GM10266 (cell line): Measurements from ENCODE around the gene UBE2B.
"Not testable (repeated sequence)": the region's sequence is repeated elsewhere in the genome, so short reads cannot be mapped to it uniquely, and the experiment has no call there.

Source experiments
- DNase-seq: peaks from one replicate; pipeline ENCODE4 v3.0.0; 2012; ENCODE audit errors: extremely low spot score
- TF ChIP-seq, protein P1 (sequence below): IDR thresholded peaks from 2 replicates; pipeline ENCODE4 v1.5.1; 2012; ENCODE audit warnings: mild to moderate bottlenecking, low read depth; ENCODE audit not compliant: control insufficient read depth, insufficient read depth; ENCODE audit errors: missing control alignments

Gene UBE2B

DNA sequence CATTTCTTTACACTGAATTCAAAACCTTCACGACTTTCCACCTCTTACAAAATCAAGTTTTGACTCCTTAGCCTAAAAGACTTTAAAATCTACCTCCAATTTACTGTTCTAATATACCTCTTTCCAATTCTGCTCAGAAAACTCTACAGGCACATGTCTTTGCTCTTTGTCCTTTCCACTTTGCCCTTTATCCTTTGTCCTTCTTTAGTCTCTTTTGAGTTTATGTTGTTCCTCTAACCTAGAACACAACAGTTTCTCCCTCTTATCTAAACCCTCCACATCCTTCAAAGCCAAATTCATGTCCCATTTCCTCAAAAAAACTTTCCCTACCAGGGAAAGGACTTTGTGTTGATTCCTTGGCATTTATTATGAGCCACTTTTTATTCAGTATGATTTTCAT is 5.8 kb upstream of the UBE2B start:
- DNase-seq: no peak
- TF ChIP-seq, protein P1, sequence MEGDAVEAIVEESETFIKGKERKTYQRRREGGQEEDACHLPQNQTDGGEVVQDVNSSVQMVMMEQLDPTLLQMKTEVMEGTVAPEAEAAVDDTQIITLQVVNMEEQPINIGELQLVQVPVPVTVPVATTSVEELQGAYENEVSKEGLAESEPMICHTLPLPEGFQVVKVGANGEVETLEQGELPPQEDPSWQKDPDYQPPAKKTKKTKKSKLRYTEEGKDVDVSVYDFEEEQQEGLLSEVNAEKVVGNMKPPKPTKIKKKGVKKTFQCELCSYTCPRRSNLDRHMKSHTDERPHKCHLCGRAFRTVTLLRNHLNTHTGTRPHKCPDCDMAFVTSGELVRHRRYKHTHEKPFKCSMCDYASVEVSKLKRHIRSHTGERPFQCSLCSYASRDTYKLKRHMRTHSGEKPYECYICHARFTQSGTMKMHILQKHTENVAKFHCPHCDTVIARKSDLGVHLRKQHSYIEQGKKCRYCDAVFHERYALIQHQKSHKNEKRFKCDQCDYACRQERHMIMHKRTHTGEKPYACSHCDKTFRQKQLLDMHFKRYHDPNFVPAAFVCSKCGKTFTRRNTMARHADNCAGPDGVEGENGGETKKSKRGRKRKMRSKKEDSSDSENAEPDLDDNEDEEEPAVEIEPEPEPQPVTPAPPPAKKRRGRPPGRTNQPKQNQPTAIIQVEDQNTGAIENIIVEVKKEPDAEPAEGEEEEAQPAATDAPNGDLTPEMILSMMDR: no peak

DNA sequence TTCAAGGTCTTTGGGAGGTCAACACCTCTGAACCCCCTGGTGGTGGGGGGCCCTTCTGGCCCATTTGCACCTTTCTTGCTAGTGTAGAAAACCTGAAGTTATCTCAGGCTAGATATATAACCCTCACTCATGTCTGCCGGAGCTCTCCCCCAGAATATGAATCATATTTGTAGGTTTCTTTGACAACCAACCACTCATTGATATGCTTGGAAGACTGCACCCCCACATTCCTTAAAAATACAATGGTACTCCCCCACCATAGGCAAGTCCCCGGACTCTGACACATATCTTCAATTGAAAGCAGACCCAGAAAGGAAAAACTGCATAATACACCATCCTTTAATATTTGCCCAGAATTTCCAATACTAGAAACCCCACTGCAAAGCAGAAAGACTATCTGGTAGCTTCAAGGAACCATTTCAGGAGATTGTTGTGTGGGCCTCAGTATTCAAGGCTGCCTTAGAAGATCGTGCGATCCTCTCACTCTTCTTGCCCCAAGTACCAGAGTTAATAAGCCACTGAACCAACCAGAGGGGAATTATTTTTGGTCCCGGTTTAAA is 978 bp upstream of the UBE2B start:
- DNase-seq: peak; percentile 23
- TF ChIP-seq, protein P1: no peak

DNA sequence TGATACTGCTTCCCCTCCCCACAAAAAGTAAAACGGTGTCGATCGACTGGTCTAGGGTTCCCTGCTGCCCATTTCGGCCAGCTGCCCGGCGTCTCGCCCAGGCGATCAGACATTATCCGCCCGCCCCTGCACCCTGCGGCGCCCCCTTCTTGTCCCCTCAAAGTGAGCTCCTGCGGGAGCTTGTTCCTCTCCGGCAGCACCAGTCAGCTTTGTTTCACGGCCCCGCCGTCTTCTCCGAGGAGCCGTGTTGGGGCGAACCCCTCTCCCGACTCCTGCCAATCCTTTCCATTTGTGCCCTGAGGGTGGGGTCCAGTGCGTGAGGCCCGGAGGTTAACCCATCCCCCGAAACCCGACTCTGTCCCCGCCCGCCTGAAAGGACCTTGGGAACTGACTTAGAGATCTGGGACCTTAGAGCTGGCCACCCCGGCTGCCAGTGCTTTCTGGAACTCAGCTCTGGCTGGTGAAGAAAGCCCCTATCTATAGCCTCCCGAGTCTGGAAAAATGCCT is 518 bp downstream of the UBE2B start:
- DNase-seq: peak; percentile 21

DNA sequence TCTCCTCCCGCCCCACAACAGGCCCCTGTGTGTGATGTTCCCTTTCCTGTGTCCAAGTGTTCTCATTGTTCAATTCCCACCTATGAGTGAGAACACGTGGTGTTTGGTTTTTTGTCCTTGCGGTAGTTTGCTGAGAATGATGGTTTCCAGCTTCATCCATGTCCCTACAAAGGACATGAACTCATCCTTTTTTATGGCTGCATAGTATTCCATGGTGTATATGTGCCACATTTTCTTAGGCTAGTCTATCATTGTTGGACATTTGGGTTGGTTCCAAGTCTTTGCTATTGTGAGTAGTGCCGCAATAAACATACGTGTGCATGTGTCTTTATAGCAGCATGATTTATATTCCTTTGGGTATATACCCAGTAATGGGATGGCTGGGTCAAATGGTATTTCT is 2.3 kb downstream of the UBE2B start:
- not testable (repeated sequence) for DNase-seq

More for the DNA sequence above, 518 bp downstream of the UBE2B start:
- TF ChIP-seq, protein P1: no peak

DNA sequence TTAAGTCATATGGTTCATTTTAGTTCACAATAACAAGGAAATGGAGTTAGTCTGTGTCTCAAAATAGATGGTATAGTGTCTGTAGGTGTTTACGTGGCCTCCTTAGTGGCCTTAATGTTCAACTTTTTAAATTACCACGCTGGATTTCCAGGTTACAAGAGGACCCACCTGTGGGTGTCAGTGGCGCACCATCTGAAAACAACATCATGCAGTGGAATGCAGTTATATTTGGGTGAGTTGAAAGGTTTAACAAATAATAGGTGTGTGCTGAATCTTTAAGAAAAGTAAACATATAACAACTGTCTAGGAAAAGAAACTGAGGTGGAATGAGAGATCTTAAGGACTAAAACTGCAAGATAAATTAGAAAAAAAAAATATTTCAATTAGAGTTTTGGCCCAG is 2.9 kb downstream of the UBE2B start:
- no peak for DNase-seq
- TF ChIP-seq, protein P1: no peak

DNA sequence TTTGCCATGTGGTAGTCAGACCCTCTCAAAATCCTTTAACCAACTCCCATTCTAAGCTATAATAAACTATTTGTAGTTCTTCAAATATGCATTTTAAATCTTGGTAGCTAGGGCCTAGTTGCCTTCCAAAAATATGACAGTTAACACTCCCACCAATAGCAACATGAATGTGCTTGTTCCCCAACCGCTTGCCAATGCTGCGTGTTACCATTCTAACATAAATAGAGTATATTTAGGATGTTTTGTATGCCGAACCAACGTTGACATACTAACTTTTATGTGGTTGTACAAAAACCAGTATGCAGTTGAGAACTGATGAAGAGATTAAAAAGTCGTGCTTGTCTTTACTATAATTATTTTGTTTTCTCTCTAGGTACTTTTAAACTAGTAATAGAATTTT is 9.0 kb downstream of the UBE2B start:
- TF ChIP-seq, protein P1: no peak
- DNase-seq: no peak

DNA sequence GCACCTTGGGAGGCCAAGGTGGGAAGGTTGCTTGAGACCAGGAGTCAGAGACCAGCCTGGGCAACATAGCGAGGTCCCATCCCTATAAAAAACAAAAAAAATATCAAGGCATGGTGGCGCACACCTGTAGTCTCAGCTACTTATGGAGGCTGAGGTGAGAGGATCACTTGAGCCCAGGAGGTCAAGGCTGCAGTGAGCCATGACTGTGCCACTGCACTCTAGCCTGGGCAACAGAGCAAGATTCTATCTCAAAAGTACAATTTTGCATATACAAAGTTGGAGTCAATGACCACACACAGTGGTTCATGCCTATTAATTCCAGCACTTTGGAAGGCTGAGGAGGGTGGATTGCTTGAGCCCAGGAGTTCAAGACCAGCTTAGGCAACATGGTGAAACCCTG is 10.8 kb downstream of the UBE2B start:
- DNase-seq: not testable (repeated sequence)

DNA sequence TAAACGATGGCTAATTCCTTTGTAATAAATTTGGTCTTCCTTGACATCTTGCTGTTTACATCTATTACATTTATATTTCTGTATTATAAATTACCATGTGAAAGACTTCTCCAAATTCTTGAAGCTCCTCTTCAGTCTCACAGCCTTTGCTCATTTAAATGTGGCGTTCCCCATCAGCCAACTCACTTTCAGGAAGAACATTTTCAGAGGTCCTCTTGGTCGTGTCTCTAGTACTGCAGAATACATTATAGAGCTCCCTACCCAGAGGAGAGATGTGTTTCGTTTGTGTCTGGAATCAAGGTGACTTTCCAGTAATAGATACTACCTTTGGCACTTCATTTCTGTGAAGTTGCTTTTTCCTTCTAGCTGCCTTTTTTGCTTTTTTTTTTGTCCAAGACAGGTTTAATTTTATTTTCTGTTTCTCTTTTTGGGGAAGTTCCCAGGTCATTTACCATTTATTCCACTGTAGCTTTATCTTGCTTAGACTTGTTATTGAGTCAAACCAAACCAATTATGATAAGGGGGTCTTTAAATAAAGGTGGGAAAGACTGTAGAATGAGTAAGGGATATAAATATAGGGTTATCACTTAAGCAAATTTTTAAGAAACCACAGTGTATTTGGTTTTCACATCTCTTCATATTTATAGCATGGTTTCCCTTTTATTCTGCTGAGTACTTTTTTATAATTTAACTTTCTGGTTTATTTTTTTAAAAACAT is 12.8 kb downstream of the UBE2B start:
- TF ChIP-seq, protein P1: no peak
- peak; percentile 33 for DNase-seq
